ENCODE results near the gene PKP2.

Gene PKP2

GRCh38 chr12:32809196-32809595 is 87.4 kb downstream of the PKP2 start:
- no peak for DNase-seq

DNA sequence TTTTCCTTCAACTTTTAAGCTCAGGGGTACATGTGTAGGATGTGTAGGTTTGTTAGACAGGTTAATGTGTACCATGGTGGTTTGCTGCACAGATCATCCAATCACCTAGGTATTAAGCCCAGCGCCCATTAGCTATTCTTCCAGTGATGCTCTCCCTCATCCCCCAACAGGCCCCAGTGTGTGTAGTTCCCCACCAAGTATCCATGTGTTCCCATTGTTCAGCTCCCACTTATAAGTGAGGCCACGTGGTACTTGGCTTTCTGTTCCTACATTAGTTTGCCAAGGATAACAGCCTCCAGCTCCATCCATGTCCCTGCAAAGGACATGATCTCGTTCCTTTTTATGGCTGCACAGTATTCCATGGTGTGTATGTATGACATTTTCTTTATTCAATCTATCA is 92.3 kb downstream of the PKP2 start:
- no peak for DNase-seq

- no peak for DNase-seq
Observed at GRCh38 chr12:32801269-32801980, 95.2 kb downstream of the PKP2 start.

DNA sequence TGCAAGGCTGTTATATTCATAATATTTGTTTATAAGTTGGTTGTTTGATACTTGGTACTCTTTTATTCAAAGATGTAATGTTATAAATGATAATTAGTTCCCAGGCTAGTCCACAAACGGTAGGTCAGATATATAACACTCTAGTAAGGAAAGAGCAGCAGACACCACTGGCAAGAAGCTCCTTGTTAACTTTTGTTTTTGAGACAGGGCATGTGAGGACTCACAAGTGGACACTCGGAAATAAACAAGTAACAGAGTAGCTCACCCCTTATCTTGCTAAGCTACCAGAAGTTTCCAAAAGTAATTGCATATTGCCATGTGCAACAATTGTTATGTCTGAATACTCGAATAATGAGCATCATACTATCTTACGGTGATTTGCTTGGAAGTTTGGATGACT is 102.3 kb downstream of the PKP2 start:
- DNase-seq: no peak

- DNase-seq: no peak
Observed at GRCh38 chr12:32789916-32790315, 106.7 kb downstream of the PKP2 start.

GRCh38 chr12:32789446-32789845 is 107.1 kb downstream of the PKP2 start:
- no peak for DNase-seq

GRCh38 chr12:32788405-32788804 is 108.2 kb downstream of the PKP2 start:
- DNase-seq: no peak

DNA sequence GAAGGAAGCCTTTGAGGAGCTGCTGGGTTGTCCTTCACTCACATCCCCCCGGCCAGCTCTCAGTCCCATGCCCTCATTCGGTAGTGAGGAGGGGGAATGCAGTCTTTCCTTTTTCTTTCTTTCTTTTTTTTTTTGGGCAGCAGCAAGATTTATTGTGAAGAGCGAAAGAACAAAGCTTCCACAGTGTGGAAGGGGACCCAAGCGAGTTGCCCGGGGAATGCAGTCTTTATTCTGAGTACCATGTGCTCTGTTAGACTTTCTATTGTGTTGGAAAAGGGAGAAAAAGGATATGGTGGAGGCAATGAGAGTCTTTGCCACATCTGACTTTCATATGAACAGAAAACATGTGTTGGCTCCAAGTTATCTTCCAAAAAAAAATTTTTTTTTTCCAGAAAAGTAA is 111.0 kb downstream of the PKP2 start:
- DNase-seq: no peak

- no peak for DNase-seq
Observed at GRCh38 chr12:32783029-32783428, 113.5 kb downstream of the PKP2 start.

DNA sequence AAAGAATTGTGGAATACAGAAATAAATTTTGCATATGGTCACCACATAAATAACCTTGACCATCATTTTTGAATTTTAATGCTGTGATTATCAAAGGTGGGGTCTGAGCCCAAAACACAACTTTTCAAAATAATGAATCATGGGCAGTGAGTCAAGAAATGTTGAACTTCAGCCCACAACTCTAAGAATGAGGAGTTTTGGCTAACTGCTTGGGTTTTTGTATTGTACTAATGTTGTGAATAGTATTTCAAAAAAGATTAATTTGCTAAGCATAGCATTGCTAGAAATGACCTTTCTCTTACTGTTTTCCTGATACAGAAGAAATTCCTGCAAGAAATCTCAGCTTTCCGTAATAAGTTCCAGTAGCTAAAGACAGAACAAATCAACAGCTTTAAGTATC is 116.5 kb downstream of the PKP2 start:
- DNase-seq: peak; percentile 2

GRCh38 chr12:32777691-32778175 is 118.8 kb downstream of the PKP2 start:
- DNase-seq: no peak

GRCh38 chr12:32777159-32777558 is 119.4 kb downstream of the PKP2 start:
- DNase-seq: no peak

GRCh38 chr12:32776258-32776657 is 120.3 kb downstream of the PKP2 start:
- DNase-seq: no peak

- no peak for DNase-seq
Observed at GRCh38 chr12:32773691-32774090, 122.9 kb downstream of the PKP2 start.

DNA sequence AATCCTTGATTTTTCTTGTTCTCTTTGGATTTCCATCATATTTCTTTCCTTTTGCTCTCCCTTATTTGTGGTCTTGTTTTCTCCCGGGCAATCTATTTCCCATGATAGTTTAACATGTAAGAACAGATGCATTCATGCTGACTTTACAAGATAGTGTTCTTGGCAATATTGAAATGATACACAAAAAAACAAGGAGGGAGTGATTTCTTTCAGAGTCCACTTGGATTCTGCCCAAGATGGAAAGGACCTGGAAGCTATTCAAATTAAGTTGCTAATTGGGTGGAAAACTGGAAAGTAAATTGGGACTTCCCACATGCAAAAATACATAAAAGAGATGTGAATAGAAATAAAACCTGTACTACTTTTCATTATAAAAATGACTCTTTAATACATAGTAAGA is 126.4 kb downstream of the PKP2 start:
- no peak for DNase-seq

DNA sequence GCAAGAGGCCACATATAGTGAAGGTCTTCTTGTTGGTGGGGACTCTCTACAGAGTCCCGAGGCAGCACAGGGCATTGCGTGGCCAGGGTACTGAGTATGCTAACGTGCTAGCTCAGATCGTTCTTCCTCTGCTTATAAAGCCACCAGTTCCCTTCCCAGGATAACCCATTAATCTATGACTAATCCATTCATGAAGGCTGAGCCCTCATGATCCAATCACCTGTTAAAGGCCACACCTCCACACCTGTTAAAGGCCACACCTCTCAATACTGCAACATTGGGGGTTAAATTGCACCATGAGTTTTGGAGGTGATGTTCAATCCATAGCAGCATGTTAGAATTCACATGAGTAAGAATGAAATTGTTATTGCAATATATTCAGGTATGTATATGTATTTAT is 128.1 kb downstream of the PKP2 start:
- no peak for DNase-seq

DNA sequence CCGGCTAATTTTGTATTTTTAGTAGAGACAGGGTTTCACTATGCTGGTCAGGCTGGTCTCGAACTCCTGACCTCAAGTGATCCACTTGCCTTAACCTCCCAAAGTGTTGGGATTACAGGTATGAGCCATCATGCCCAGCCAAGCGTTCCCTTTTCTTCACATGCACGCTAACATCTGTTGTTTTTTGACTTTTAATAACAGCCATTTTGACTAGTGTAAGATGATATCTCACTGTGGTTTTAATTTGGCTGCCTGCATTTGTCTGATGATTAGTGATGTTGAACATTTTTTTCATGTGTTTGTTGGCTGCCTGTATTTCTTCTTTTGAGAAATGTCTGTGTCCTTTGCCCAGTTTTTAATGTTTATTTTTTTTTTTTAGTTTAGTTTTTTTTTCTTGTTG is 130.7 kb downstream of the PKP2 start:
- DNase-seq: no peak

DNA sequence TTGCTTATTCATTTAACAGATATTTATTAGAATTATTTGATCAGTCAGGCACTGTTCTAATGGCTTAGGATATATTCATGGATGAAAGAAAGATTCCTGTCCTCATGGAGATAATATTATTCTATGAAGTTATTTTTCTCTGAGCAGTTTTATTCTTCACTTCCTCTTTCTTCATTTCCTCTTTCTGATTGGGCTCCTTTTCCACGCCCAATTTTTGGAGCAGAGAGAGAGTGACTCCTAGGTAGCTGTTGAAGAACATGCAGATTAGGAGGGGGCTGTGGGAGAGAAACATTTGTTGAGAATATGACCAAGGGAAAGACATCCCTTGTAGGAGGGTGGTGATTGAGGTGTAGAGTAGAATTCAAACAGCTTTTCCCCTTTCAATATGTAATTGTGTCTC is 134.9 kb downstream of the PKP2 start:
- no peak for DNase-seq

DNA sequence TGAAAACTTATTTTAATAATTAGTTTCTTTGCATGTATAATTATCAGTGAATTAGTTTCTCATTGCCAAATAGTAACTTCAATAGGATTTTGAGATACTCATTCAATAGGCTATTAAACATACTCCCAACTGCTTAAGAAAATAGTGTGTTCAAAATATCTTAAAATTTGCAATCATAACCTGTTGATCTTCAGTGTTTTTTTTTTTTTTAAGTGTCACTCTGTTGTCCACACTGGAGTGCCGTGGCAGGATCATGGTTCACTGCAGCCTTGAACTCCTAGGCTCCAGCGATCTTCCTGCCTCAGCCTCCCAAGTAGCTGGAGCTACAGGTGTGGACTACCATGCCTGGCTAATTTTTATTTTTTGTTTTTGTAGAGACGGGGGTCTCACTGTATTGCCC is 139.4 kb downstream of the PKP2 start:
- DNase-seq: no peak

GRCh38 chr12:32756476-32757066 is 140.0 kb downstream of the PKP2 start:
- DNase-seq: no peak

- DNase-seq: peak; percentile 98
Observed at GRCh38 chr12:32755654-32756475, 140.7 kb downstream of the PKP2 start, which contains the start of gene YARS2. Gene YARS2, minus strand, starts transcription at chr12:32755897. Its CDS starts 23 bp downstream, at chr12:32755874.

DNA sequence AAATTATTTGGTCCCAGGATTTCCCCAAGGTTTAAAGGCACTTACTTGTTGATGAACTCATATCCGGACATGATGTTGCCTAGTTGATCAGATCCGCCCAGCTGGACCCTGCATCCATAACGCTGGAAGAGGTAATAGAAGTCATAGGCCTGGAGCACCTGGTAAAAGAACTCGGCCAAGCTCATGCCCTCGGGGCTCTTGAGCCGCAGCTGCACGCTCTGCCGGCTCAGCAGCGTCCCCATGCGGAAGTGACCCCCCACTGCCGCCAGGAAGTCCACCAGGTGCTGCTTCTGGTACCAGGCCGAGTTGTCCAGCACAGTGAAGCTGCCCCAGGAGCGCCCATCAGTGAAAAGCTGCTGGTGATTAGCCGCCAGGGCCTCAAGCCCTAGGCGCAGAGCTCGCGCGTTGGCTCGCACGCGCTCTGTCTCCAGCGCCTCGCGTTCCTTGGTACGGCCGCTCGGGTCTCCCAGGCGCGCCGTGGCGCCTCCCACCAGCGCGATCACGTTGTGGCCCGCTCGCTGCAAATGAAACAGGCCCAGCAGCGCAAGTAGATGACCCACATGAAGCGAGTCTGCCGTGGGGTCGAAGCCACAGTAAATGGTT is 141.4 kb downstream of the PKP2 start:
- peak; percentile 75 for DNase-seq

GRCh38 chr12:32754111-32754510 is 142.5 kb downstream of the PKP2 start:
- no peak for DNase-seq
